Chondrocyte (in vitro differentiated cells): ENCODE measurements around the gene GRIK3. TPM values are rescaled to one million over a fixed set of nuclear protein-coding genes. Genes with fewer than 3 reads are reported as not detected.
"Not testable (repeated sequence)": the region's sequence is repeated elsewhere in the genome, so short reads cannot be mapped to it uniquely, and the experiment has no call there.

Experiments used
- DNase-seq: peaks from one replicate; pipeline ENCODE4 v3.0.0; 2021; ENCODE audit warnings: mixed read lengths, low spot score
- H3K27ac Mint-ChIP-seq: one replicate; pipeline ENCODE4 v1.8.0; 2021; ENCODE audit warnings: mild to moderate bottlenecking, moderate library complexity, mixed read lengths; ENCODE audit not compliant: unreplicated experiment
- H3K27me3 Mint-ChIP-seq: 2 replicates; pipeline ENCODE4 v1.8.0; 2021; ENCODE audit warnings: low read depth, mixed read lengths
- H3K36me3 Mint-ChIP-seq: 2 replicates; pipeline ENCODE4 v1.8.0; 2021; ENCODE audit warnings: low read depth, mixed read lengths
- H3K4me1 Mint-ChIP-seq: 2 replicates; pipeline ENCODE4 v1.8.0; 2021; ENCODE audit warnings: low read depth, mild to moderate bottlenecking, mixed read lengths
- H3K4me3 Mint-ChIP-seq: one replicate; pipeline ENCODE4 v1.8.0; 2021; ENCODE audit warnings: mild to moderate bottlenecking, moderate library complexity, mixed read lengths; ENCODE audit not compliant: unreplicated experiment
- H3K9me3 Mint-ChIP-seq: 2 replicates; pipeline ENCODE4 v1.8.0; 2021; ENCODE audit warnings: low read depth, mixed read lengths
- CTCF ChIP-seq: fragments of 200-600 bp; sonication (generic); IDR thresholded peaks from 2 replicates; pipeline ENCODE4 v1.5.0; 2021; ENCODE audit warnings: antibody characterized with exemption, mild to moderate bottlenecking, moderate library complexity
- total RNA-seq: library from RNA; stranded (reverse); gene quantifications from 3 replicates; pipeline ENCODE4 v1.2.1, GENCODE V29; 2021

GRIK3 gene
- total RNA-seq, 1 donor from 2014 or later: not detected

- no peak for TF ChIP-seq CTCF
- Mint-ChIP-seq H3K27ac (no peak overlapping the region), H3K4me1 (no peaks in the 10 kb centered on the region), H3K27me3 (peaks cover 7% of the 10 kb centered on the region), H3K9me3 (peaks cover 3% of the 10 kb centered on the region), H3K4me3 (no peak overlapping the region), H3K36me3 (no peaks in the 10 kb centered on the region)
- no peak for DNase-seq
Observed at GRCh38 chr1:36909946-36910725, 124.2 kb downstream of the GRIK3 start.

DNA sequence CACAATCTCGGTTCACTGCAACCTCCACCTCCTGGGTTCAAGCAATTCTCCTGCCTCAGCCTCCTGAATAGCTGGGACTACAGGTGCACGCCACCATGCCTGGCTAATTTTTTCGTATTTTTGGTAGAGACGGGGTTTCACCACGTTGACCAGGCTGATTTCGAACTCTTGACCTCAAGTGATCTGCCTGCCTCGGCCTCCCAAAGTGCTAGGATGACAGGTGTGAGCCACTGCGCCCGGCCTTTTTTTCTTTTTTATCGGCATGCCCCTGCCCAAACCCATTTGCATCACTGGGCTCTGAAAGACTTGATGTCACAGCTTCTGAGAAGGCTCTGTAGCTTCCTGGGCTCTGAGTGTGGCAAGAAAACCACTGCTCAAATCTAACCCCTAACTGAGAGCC, 125.0 kb downstream of the GRIK3 start:
- not testable (repeated sequence) for H3K9me3 Mint-ChIP-seq, H3K27ac Mint-ChIP-seq, H3K4me3 Mint-ChIP-seq, H3K36me3 Mint-ChIP-seq, DNase-seq, H3K4me1 Mint-ChIP-seq, H3K27me3 Mint-ChIP-seq

GRCh38 chr1:36908096-36908495, 126.2 kb downstream of the GRIK3 start:
- TF ChIP-seq CTCF: no peak
- Mint-ChIP-seq H3K27ac (no peak overlapping the region), H3K9me3 (no peaks in the 10 kb centered on the region), H3K4me3 (no peak overlapping the region), H3K27me3 (peaks cover 7% of the 10 kb centered on the region), H3K36me3 (no peaks in the 10 kb centered on the region), H3K4me1 (no peaks in the 10 kb centered on the region)
- DNase-seq: no peak

- peaks cover 1% of the 10 kb centered on the region for H3K9me3 Mint-ChIP-seq
Observed at GRCh38 chr1:36906555-36906954, 127.8 kb downstream of the GRIK3 start.

GRCh38 chr1:36905941-36906340, 128.4 kb downstream of the GRIK3 start:
- no peak for DNase-seq
- no peaks in the 10 kb centered on the region for H3K36me3 Mint-ChIP-seq
- TF ChIP-seq CTCF: no peak
- no peak overlapping the region for H3K4me3 Mint-ChIP-seq
- H3K4me1 Mint-ChIP-seq: no peaks in the 10 kb centered on the region
- peaks cover 7% of the 10 kb centered on the region for H3K27me3 Mint-ChIP-seq
- H3K9me3 Mint-ChIP-seq: peaks cover 3% of the 10 kb centered on the region
- no peak overlapping the region for H3K27ac Mint-ChIP-seq

More at GRCh38 chr1:36906555-36906954, 127.8 kb downstream of the GRIK3 start:
- DNase-seq: no peak
- H3K27ac Mint-ChIP-seq: no peak overlapping the region
- H3K36me3 Mint-ChIP-seq: no peaks in the 10 kb centered on the region
- no peak overlapping the region for H3K4me3 Mint-ChIP-seq
- peaks cover 7% of the 10 kb centered on the region for H3K27me3 Mint-ChIP-seq
- no peaks in the 10 kb centered on the region for H3K4me1 Mint-ChIP-seq
- TF ChIP-seq CTCF: no peak

DNA sequence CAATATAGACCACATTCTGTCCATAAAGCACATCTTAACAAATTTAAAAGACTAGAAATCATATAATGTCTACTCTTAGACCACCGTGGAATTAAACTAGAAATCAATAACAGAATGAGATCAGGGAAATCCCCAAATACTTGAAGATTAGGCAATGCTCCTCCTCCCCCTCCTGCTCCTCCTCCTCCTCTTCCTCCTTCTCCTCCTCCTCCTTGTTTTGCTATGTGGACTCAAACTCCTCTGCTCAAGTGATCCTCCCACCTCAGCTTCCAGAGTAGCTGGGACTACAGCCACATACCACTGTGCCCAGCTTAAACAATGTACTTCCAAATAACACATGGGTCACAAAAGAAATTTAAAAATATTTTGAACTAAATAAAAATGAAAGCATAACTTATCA, 134.2 kb downstream of the GRIK3 start:
- H3K27ac Mint-ChIP-seq: no peak overlapping the region
- H3K27me3 Mint-ChIP-seq: peaks cover 4% of the 10 kb centered on the region
- no peaks in the 10 kb centered on the region for H3K36me3 Mint-ChIP-seq
- H3K9me3 Mint-ChIP-seq: peaks cover 3% of the 10 kb centered on the region
- no peak overlapping the region for H3K4me3 Mint-ChIP-seq
- DNase-seq: no peak
- no peak for TF ChIP-seq CTCF
- H3K4me1 Mint-ChIP-seq: no peaks in the 10 kb centered on the region

- not testable (repeated sequence) for H3K27me3 Mint-ChIP-seq, H3K27ac Mint-ChIP-seq, DNase-seq, H3K4me1 Mint-ChIP-seq, H3K4me3 Mint-ChIP-seq, H3K36me3 Mint-ChIP-seq, H3K9me3 Mint-ChIP-seq
Observed at GRCh38 chr1:36897813-36898212, 136.5 kb downstream of the GRIK3 start.
